A673 (cell line): ENCODE measurements around the gene LXN.

ENCODE experiments used
- CTCF ChIP-seq: fragments of 300-800, 200-600 bp; sonication (generic); conservative IDR thresholded peaks from 2 replicates; pipeline ENCODE4 v1.5.1; 2017; ENCODE audit warnings: low read depth, mild to moderate bottlenecking, antibody characterized with exemption, low read length, moderate library complexity, mixed read lengths
- EZH2 ChIP-seq: fragments of 200-600 bp; sonication (generic); IDR thresholded peaks from 2 replicates; pipeline ENCODE4 v1.6.1; 2017; ENCODE audit warnings: borderline replicate concordance, low read depth, mild to moderate bottlenecking, mixed read lengths, antibody characterized with exemption, low read length; ENCODE audit not compliant: poor library complexity, severe bottlenecking

- TF ChIP-seq CTCF = no peak
- no peak for TF ChIP-seq EZH2
Observed at GRCh38 chr3:158700559-158700958, 28.1 kb upstream of the LXN start.
